ENCODE data around the gene LYSMD4.

DNA sequence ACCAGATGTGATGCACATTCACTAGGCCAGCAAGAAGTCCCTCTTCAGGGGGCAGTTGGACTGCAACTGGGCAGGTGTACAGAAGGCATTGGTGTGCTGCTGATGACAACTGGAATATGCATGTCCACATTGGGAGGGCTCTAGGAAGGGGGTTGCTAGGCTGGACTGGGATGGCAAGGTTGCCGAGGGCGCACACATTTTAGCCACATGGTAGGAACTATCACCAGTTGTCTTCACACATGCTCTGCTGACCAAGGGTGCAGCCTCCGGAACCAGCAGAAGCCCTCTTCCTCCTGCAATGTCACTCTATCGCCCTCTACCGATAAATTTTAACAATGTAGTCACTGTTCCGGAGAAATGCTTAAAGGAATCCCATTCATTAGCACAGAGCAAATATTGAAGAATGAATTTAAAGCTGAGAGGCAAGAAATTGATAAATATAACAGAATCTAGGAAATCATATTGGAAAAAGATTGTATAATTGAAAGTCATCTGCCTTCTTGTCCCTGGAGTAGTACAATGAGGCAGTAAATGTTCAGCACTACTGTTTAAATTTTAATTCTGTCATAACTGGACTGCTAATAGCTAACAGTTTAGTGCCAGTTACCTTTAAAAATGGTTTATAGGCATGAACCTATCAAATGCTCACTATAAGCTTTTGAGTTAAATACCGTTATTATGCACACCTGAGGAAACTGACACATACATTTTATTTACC, 22.6 kb upstream of the LYSMD4 start:
- TF ChIP-seq, protein P1, sequence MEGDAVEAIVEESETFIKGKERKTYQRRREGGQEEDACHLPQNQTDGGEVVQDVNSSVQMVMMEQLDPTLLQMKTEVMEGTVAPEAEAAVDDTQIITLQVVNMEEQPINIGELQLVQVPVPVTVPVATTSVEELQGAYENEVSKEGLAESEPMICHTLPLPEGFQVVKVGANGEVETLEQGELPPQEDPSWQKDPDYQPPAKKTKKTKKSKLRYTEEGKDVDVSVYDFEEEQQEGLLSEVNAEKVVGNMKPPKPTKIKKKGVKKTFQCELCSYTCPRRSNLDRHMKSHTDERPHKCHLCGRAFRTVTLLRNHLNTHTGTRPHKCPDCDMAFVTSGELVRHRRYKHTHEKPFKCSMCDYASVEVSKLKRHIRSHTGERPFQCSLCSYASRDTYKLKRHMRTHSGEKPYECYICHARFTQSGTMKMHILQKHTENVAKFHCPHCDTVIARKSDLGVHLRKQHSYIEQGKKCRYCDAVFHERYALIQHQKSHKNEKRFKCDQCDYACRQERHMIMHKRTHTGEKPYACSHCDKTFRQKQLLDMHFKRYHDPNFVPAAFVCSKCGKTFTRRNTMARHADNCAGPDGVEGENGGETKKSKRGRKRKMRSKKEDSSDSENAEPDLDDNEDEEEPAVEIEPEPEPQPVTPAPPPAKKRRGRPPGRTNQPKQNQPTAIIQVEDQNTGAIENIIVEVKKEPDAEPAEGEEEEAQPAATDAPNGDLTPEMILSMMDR (IDR thresholded peaks at IDR 0.05; ENCODE audit: borderline replicate concordance, extremely low read depth, low read length, poor library complexity, severe bottlenecking), result peak; percentile 83
- TF ChIP-seq EZH2 (IDR thresholded peaks at IDR 0.05; ENCODE audit: borderline replicate concordance, low read depth, low read length, severe bottlenecking), result no peak
